Activated CD4-positive, alpha-beta T cell treated with anti-CD3 and anti-CD28 coated beads, Interleukin-2, amount 10 ng/mL, durations not matched to agents 7 days and 5 days (primary cell): ENCODE measurements around the gene CIDEA. TPM values are rescaled to one million over a fixed set of nuclear protein-coding genes. Genes with fewer than 3 reads are reported as not detected.

Experiments
- CTCF ChIA-PET: fragments of 350-600 bp; sonication (Branson Sonifier 250); formaldehyde crosslinking; loops from one replicate; lab custom pipeline; 2021; ENCODE audit warnings: antibody characterized with exemption; lab: Charles Lee
- POLR2A ChIA-PET: fragments of 350-600 bp; sonication (Branson Sonifier 250); formaldehyde crosslinking; loops from one replicate; lab custom pipeline; 2021; ENCODE audit warnings: antibody characterized with exemption; lab: Charles Lee
- DNase-seq: peaks from one replicate; pipeline ENCODE4 v3.0.0-alpha.2; 2020
- H3K27ac Mint-ChIP-seq: one replicate; pipeline ENCODE4 v1.8.0; 2021; ENCODE audit warnings: mild to moderate bottlenecking, moderate library complexity, mixed read lengths
- H3K27me3 Mint-ChIP-seq: one replicate; pipeline ENCODE4 v1.8.0; 2021; ENCODE audit warnings: mixed read lengths
- H3K36me3 Mint-ChIP-seq: one replicate; pipeline ENCODE4 v1.8.0; 2021; ENCODE audit warnings: low read depth, mixed read lengths
- H3K4me1 Mint-ChIP-seq: one replicate; pipeline ENCODE4 v1.8.0; 2021; ENCODE audit warnings: mixed read lengths
- H3K4me3 Mint-ChIP-seq: one replicate; pipeline ENCODE4 v1.8.0; 2021; ENCODE audit warnings: mild to moderate bottlenecking, moderate library complexity, mixed read lengths
- H3K9me3 Mint-ChIP-seq: one replicate; pipeline ENCODE4 v1.8.0; 2021; ENCODE audit warnings: mixed read lengths
- total RNA-seq, 2 experiments: library from RNA; stranded (reverse); gene quantifications; one replicate each; pipeline ENCODE4 v1.2.3, GENCODE V29; 2021

CIDEA gene
- total RNA-seq, 2 experiments from 2014 or later: not detected

GRCh38 chr18:12258719-12259705, 4.9 kb downstream of the CIDEA start:
- ChIA-PET CTCF (no interaction called here), POLR2A (no interaction called here)
- Mint-ChIP-seq H3K4me1 (no peaks in the 10 kb centered on the region), H3K9me3 (no peaks in the 10 kb centered on the region), H3K27me3 (peaks cover 35% of the 10 kb centered on the region), H3K4me3 (no peak overlapping the region), H3K36me3 (no peaks in the 10 kb centered on the region), H3K27ac (no peak overlapping the region)
- no peak for DNase-seq

DNA sequence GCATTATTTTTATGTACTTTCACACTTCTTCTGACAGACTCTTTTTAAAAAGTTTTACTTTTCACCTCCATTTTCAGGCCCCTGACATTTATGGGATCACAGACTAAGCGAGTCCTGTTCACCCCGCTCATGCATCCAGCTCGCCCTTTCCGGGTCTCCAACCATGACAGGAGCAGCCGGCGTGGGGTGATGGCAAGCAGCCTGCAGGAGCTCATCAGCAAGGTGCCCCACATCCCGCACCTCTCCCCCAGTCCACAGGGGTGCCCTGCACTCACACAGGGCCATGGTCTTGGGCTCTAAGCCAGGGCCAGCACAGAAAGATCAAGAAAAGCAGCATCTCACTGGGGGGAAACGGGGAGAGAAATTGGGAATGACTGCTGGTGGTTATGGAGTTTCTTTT, 8.6 kb downstream of the CIDEA start:
- ChIA-PET CTCF (no interaction called here), POLR2A (no interaction called here)
- H3K4me3 Mint-ChIP-seq: no peak overlapping the region
- no peaks in the 10 kb centered on the region for H3K9me3 Mint-ChIP-seq
- DNase-seq: no peak
- H3K27ac Mint-ChIP-seq: no peak overlapping the region
- peaks cover 14% of the 10 kb centered on the region for H3K27me3 Mint-ChIP-seq
- H3K36me3 Mint-ChIP-seq: no peaks in the 10 kb centered on the region
- no peaks in the 10 kb centered on the region for H3K4me1 Mint-ChIP-seq

GRCh38 chr18:12264864-12265263, 10.7 kb downstream of the CIDEA start:
- Mint-ChIP-seq H3K27ac (no peak overlapping the region), H3K4me1 (no peaks in the 10 kb centered on the region), H3K36me3 (no peaks in the 10 kb centered on the region), H3K9me3 (no peaks in the 10 kb centered on the region), H3K4me3 (no peak overlapping the region), H3K27me3 (peaks cover 15% of the 10 kb centered on the region)
- DNase-seq: no peak
- ChIA-PET POLR2A (interaction anchor here (0.6 kb wide), 1 partner anchor 1502 kb away, joined by 3 read pairs; no protein-coding TSS in a partner anchor), CTCF (interaction anchor here (0.8 to 1.0 kb wide), 2 partner anchors 12 to 17 kb away, joined by 3 read pairs; no protein-coding TSS in a partner anchor)

DNA sequence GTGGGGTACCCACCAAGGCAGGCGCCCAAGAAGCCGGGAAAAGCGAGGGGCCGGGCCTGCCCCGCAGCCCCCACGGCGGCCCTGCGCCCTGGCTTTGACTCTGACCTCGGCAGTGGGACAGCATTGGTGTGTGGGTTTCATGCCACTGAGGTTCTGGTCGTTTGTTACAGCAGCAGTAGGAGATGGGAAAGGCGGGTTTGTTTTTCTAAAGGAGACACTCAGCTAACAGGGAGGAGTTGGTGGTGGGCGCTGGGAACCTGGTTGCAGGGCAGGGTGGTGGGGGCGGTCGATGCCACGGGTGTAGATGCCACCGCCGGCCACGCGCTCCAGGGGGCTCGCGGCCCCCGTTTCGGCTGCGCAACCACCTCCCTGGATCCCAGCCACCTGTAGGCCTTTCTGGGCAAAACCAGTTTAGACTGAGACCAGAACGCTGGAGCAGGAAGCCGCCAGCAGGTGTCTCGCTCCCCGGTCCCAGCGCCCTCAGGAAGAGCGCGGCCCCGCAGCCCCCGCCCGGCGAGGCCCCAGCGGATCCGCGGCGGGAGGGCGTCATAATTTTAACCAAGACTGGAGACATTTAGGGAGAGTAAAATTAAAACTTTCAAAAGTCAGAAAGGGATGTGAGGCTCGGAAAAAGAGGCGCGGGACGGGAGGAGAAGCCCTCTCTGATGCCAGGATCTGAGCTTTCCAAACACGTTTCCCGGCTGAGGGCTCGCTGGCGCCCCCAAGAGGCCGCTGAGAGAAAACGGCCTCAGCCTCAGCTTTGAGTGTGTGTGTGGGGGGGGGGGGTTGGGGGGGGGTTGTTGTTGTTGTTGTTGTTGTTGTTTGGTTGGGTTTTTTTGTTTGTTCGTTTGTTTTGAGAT, 17.4 kb downstream of the CIDEA start:
- Mint-ChIP-seq H3K4me3 (peak overlapping the region; percentile 10), H3K27ac (no peak overlapping the region), H3K4me1 (no peaks in the 10 kb centered on the region), H3K9me3 (no peaks in the 10 kb centered on the region), H3K27me3 (peaks cover 5% of the 10 kb centered on the region), H3K36me3 (no peaks in the 10 kb centered on the region)
- DNase-seq: peak; percentile 35
- CTCF ChIA-PET: interaction anchor here (1.0 to 2.0 kb wide), 5 partner anchors 9 to 28 kb away, joined by 3 to 5 read pairs (median 4); no protein-coding TSS in a partner anchor
- POLR2A ChIA-PET: no interaction called here

- DNase-seq: no peak
- Mint-ChIP-seq H3K9me3 (no peaks in the 10 kb centered on the region), H3K36me3 (no peaks in the 10 kb centered on the region), H3K4me3 (no peak overlapping the region), H3K27ac (no peak overlapping the region), H3K27me3 (no peaks in the 10 kb centered on the region), H3K4me1 (peaks cover 3% of the 10 kb centered on the region)
- CTCF ChIA-PET: no interaction called here
- POLR2A ChIA-PET: interaction anchor here (0.6 kb wide), 1 partner anchor 86 kb away, joined by 3 read pairs; no protein-coding TSS in a partner anchor
Observed at GRCh38 chr18:12274793-12275192, 20.6 kb downstream of the CIDEA start.

GRCh38 chr18:12276736-12277554, 22.8 kb downstream of the CIDEA start:
- no peak overlapping the region for H3K4me3 Mint-ChIP-seq
- H3K36me3 Mint-ChIP-seq: no peaks in the 10 kb centered on the region
- ChIA-PET POLR2A (no interaction called here), CTCF (no interaction called here)
- H3K4me1 Mint-ChIP-seq: peaks cover 3% of the 10 kb centered on the region
- no peak overlapping the region for H3K27ac Mint-ChIP-seq
- no peak for DNase-seq
- H3K27me3 Mint-ChIP-seq: no peaks in the 10 kb centered on the region
- no peaks in the 10 kb centered on the region for H3K9me3 Mint-ChIP-seq

DNA sequence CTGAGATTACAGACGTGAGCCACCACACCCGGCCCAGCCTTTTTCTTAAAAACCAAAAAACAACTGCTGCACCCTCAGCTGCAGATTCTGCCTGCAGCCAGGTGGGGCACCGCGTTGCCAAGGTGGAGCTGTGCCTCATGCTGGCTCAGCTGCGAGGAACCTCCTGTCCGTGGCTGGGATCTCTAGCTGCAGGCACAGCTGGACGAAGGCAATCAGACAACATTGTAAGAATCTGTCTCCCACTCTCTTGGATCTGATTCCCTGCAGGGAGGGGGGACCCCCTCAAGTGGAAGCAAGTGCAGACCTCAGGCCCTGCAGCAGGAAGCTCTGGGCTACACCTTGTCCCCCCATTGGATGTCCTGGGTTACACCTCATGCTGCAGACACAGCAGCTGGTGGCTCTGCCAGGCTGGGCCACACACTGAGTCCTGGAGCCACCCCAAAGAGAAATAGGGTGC, 24.1 kb downstream of the CIDEA start:
- Mint-ChIP-seq H3K27ac (no peak overlapping the region), H3K4me3 (no peak overlapping the region), H3K27me3 (no peaks in the 10 kb centered on the region), H3K9me3 (no peaks in the 10 kb centered on the region), H3K36me3 (no peaks in the 10 kb centered on the region), H3K4me1 (peaks cover 3% of the 10 kb centered on the region)
- CTCF ChIA-PET: interaction anchor here (0.6 to 0.7 kb wide), 2 partner anchors 10 to 1490 kb away, joined by 4 to 5 read pairs; no protein-coding TSS in a partner anchor
- POLR2A ChIA-PET: no interaction called here
- no peak for DNase-seq

DNA sequence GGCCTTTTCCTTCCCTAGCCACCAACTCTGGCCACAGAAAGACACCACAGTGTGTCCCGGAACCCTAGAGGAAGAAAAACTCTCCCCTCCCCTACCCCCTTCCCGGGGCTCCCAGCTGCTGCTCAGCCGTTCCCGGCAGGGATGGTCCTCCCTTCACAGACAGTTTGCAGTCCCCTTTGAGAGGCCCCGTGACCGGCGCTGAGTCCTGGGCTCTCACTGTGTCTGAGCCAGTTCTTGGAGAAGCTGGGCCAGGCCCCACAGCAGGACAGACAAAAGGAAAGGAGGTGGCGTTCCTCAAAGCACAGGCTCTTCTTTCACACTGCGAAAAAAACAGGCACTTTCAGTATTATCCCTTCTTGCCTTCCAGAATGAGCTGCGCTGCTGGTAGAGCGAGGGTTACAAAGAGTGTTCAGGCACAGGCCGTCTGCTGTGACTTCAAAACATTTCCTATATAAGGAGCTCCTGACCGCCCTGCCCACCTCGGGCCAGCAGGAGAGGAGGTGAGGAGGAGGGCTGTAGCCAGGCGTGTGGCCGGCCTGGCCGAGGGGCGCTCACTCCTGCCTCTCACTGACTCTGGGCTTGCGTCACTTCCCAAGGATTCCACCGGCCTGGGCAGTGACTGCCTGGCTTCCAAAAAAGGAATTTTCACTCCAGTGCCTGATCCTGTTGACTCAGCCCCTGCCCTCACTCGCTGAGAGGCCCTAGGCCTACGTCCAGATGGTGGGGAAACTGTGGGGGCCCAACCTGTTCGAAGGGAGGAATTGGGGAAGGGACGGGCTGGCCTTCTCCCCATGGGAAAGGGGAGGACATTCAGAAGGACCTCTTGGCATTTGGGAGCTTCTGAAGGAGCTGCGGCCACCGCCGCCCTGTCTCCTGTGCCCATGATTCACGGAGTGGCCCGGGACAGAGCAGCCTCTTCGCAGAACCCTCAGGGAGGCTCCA, 24.9 kb downstream of the CIDEA start:
- CTCF ChIA-PET: interaction anchor here (0.6 kb wide), 1 partner anchor 1491 kb away, joined by 5 read pairs; no protein-coding TSS in a partner anchor
- no peak overlapping the region for H3K4me3 Mint-ChIP-seq

GRCh38 chr18:12279781-12280531, 25.8 kb downstream of the CIDEA start:
- peaks cover 11% of the 10 kb centered on the region for H3K27me3 Mint-ChIP-seq
- DNase-seq: no peak
- no peak overlapping the region for H3K27ac Mint-ChIP-seq
- peaks cover 3% of the 10 kb centered on the region for H3K4me1 Mint-ChIP-seq
- H3K36me3 Mint-ChIP-seq: no peaks in the 10 kb centered on the region
- no peak overlapping the region for H3K4me3 Mint-ChIP-seq
- ChIA-PET POLR2A (no interaction called here), CTCF (no interaction called here)
- H3K9me3 Mint-ChIP-seq: no peaks in the 10 kb centered on the region

More for the DNA sequence above, 24.9 kb downstream of the CIDEA start:
- POLR2A ChIA-PET: no interaction called here
- no peaks in the 10 kb centered on the region for H3K9me3 Mint-ChIP-seq
- H3K36me3 Mint-ChIP-seq: no peaks in the 10 kb centered on the region
- no peak overlapping the region for H3K27ac Mint-ChIP-seq
- H3K27me3 Mint-ChIP-seq: peaks cover 2% of the 10 kb centered on the region
- DNase-seq: no peak
- H3K4me1 Mint-ChIP-seq: peaks cover 3% of the 10 kb centered on the region

- Mint-ChIP-seq H3K9me3 (no peaks in the 10 kb centered on the region), H3K27me3 (peaks cover 15% of the 10 kb centered on the region), H3K27ac (no peak overlapping the region), H3K36me3 (no peaks in the 10 kb centered on the region), H3K4me1 (peaks cover 3% of the 10 kb centered on the region), H3K4me3 (no peak overlapping the region)
- ChIA-PET CTCF (no interaction called here), POLR2A (no interaction called here)
- DNase-seq: no peak
Observed at GRCh38 chr18:12281861-12282260, 27.7 kb downstream of the CIDEA start.
